Adrenal gland (tissue), 5 donors: Measurements from ENCODE around the gene ALPK3.

Source experiments
- POLR2A ChIP-seq, 2 donors: fragments of 450-650 bp; IDR thresholded peaks; one replicate each; pipeline ENCODE4 v1.6.1; 2017; ENCODE audit warnings: antibody characterized with exemption in 2 of 2, mild to moderate bottlenecking in 2 of 2, moderate library complexity in 1 of 2
- TF ChIP-seq, protein P1 (sequence below), 6 experiments: fragments of 450-650 bp in 4 of 6; fragments of 200-600 bp in 2 of 6; sonication (generic) in 1 of 6; IDR thresholded peaks; 1 replicate in 5 of 6; 2 replicates in 1 of 6; pipeline versions ENCODE4 v1.5.1 to v1.8.0; 2016 to 2021; ENCODE audit warnings: antibody characterized with exemption in 6 of 6, mild to moderate bottlenecking in 2 of 6, moderate library complexity in 1 of 6
- donor health status: DM: no; HTN: no; CAD: no.

GRCh38 chr15:84800365-84800806 is 16.8 kb upstream of the ALPK3 start:
- TF ChIP-seq, protein P1, sequence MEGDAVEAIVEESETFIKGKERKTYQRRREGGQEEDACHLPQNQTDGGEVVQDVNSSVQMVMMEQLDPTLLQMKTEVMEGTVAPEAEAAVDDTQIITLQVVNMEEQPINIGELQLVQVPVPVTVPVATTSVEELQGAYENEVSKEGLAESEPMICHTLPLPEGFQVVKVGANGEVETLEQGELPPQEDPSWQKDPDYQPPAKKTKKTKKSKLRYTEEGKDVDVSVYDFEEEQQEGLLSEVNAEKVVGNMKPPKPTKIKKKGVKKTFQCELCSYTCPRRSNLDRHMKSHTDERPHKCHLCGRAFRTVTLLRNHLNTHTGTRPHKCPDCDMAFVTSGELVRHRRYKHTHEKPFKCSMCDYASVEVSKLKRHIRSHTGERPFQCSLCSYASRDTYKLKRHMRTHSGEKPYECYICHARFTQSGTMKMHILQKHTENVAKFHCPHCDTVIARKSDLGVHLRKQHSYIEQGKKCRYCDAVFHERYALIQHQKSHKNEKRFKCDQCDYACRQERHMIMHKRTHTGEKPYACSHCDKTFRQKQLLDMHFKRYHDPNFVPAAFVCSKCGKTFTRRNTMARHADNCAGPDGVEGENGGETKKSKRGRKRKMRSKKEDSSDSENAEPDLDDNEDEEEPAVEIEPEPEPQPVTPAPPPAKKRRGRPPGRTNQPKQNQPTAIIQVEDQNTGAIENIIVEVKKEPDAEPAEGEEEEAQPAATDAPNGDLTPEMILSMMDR (IDR thresholded peaks at IDR 0.05): no peak
- no peak for TF ChIP-seq POLR2A (IDR thresholded peaks at IDR 0.05)
